Measurements from ENCODE around the gene PCCA.
"Not testable (repeated sequence)": the region's sequence is repeated elsewhere in the genome, so short reads cannot be mapped to it uniquely, and the experiment has no call there.

Gene PCCA

DNA sequence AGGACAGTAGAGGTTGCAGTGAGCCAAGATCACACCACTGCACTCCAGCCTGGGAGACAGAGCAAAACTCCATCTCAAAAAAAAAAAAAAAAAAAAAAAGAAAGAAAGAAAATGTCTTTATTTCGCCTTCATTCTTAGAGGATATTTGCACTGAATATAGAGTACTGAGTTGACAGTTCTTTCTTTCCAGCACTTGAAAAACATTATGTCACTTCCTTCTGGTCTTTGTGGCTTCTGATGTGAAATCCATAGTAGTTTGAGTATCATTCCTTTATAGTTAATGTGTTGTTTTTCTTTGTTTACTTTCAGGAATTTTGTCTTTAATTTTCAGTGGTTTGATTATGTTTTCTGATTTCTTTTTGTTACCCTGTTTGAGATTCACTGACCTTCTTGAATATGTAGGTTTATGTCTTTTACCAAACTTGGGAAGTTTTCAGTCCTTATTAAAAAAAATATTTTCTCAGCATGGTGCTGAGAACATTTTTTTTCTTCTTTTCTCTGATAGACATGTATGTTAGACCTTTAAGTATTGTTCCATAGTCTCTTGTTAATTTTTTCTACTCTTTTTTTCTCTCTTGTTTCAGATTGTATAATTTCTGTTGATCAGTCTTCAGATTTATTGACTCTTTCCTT, 50.1 kb downstream of the PCCA start:
- no peak for DNase-seq
- Histone ChIP-seq H3K27ac (ENCODE audit: low read depth, low read length) (no peak overlapping the region), H2AFZ (ENCODE audit: insufficient read depth, low read length, poor library complexity) (no peak overlapping the region), H4K91ac (ENCODE audit: low read depth, low read length) (no peak overlapping the region), H2BK5ac (ENCODE audit: low read depth, low read length, poor library complexity) (no peak overlapping the region), H3K4me2 (ENCODE audit: low read length) (no peak overlapping the region), H3K36me3 (ENCODE audit: control insufficient read depth in 1 of 2, insufficient read depth in 2 of 2, low read length in 2 of 2) (no peaks in the 10 kb centered on the region), H4K8ac (ENCODE audit: low read depth, low read length) (no peak overlapping the region), H3K4me3 (ENCODE audit: low read depth, low read length) (no peak overlapping the region), H3K4me1 (ENCODE audit: control insufficient read depth in 1 of 2, insufficient read depth in 2 of 2, low read length in 2 of 2) (no peaks in the 10 kb centered on the region), H3K79me2 (ENCODE audit: control insufficient read depth, insufficient read depth, low read length, poor library complexity) (no peaks in the 10 kb centered on the region), H2AK5ac (ENCODE audit: low read length) (no peak overlapping the region), H3K9me3 (ENCODE audit: insufficient read depth, low read depth, low read length) (no peaks in the 10 kb centered on the region), H3K4ac (ENCODE audit: low read depth, low read length) (no peak overlapping the region), H2BK12ac (ENCODE audit: low read length) (no peak overlapping the region), H3K79me1 (ENCODE audit: low read length) (no peaks in the 10 kb centered on the region), H3K9ac (ENCODE audit: low read length) (no peak overlapping the region), H3K14ac (ENCODE audit: low read length) (no peak overlapping the region), H3K27me3 (ENCODE audit: insufficient read depth, low read length) (no peaks in the 10 kb centered on the region), H3K18ac (ENCODE audit: low read length) (no peak overlapping the region), H3K23ac (ENCODE audit: low read length) (no peak overlapping the region), H2BK120ac (ENCODE audit: insufficient read depth, low read length, poor library complexity) (no peak overlapping the region), H4K12ac (ENCODE audit: low read depth, low read length) (no peak overlapping the region)
- no CpG with 5 or more reads among the region's 1 CpG for WGBS (ENCODE audit: extremely low coverage, insufficient coverage, insufficient read length)

DNA sequence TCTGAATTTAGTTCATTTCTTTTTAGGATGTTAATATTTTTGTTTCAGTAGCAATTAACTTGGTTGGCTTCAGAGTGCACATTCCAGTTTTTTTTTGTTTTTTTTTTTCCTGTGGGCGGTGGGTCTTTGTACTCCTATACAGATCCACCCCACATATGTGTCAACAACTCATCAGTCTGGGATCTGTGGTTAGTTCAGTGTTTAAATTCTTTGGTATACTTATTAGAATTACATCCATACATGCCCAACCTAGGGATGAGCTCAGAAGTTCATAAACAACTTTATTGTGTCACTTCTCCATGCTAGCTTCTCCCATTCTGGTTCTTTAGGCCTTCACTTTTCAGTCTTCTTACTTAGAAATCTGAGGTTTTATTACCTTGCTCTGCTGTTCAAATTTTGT, 50.9 kb downstream of the PCCA start:
- Histone ChIP-seq H3K18ac (ENCODE audit: low read length) (no peak overlapping the region), H3K36me3 (ENCODE audit: control insufficient read depth in 1 of 2, insufficient read depth in 2 of 2, low read length in 2 of 2) (no peaks in the 10 kb centered on the region), H3K79me2 (ENCODE audit: control insufficient read depth, insufficient read depth, low read length, poor library complexity) (no peaks in the 10 kb centered on the region), H3K4ac (ENCODE audit: low read depth, low read length) (no peak overlapping the region), H2BK120ac (ENCODE audit: insufficient read depth, low read length, poor library complexity) (no peak overlapping the region), H3K23ac (ENCODE audit: low read length) (no peak overlapping the region), H4K12ac (ENCODE audit: low read depth, low read length) (no peak overlapping the region), H3K9ac (ENCODE audit: low read length) (no peak overlapping the region), H3K27ac (ENCODE audit: low read depth, low read length) (no peak overlapping the region), H3K9me3 (ENCODE audit: insufficient read depth, low read depth, low read length) (no peaks in the 10 kb centered on the region), H2BK12ac (ENCODE audit: low read length) (no peak overlapping the region), H3K4me3 (ENCODE audit: low read depth, low read length) (no peak overlapping the region), H3K27me3 (ENCODE audit: insufficient read depth, low read length) (no peaks in the 10 kb centered on the region), H4K8ac (ENCODE audit: low read depth, low read length) (no peak overlapping the region), H3K4me2 (ENCODE audit: low read length) (no peak overlapping the region), H3K4me1 (ENCODE audit: control insufficient read depth in 1 of 2, insufficient read depth in 2 of 2, low read length in 2 of 2) (no peaks in the 10 kb centered on the region), H2AFZ (ENCODE audit: insufficient read depth, low read length, poor library complexity) (no peak overlapping the region), H2AK5ac (ENCODE audit: low read length) (no peak overlapping the region), H4K91ac (ENCODE audit: low read depth, low read length) (no peak overlapping the region), H3K14ac (ENCODE audit: low read length) (no peak overlapping the region), H3K79me1 (ENCODE audit: low read length) (no peaks in the 10 kb centered on the region), H2BK5ac (ENCODE audit: low read depth, low read length, poor library complexity) (no peak overlapping the region)
- no peak for DNase-seq
- WGBS (ENCODE audit: extremely low coverage, insufficient coverage, insufficient read length): no CpG with 5 or more reads among the region's 1 CpG

DNA sequence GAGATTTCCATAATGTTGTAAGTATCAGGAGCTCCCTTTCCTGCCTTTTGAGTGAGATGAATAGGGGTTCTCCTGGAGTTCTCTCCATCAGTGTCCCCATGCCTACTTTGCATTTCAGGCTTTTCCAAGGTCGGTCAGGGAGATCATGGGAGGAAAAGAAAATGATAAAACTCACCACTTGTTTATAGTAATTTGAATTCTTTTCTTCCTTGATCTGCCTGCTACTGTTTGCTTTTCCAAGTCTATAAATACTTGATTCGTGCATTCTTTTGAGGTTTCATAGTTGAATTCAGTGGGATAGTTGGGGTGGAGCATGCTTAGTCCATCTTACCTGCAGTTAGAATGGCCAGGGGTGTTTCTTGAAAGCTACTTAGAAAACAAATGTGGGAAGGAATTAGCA, 51.5 kb downstream of the PCCA start:
- H2AFZ ChIP-seq (ENCODE audit: insufficient read depth, low read length, poor library complexity): no peak overlapping the region
- no peak overlapping the region for H3K27ac ChIP-seq (ENCODE audit: low read depth, low read length)
- H3K18ac ChIP-seq (ENCODE audit: low read length): no peak overlapping the region
- H3K79me2 ChIP-seq (ENCODE audit: control insufficient read depth, insufficient read depth, low read length, poor library complexity): no peaks in the 10 kb centered on the region
- no peaks in the 10 kb centered on the region for H3K27me3 ChIP-seq (ENCODE audit: insufficient read depth, low read length)
- no peaks in the 10 kb centered on the region for H3K79me1 ChIP-seq (ENCODE audit: low read length)
- no peaks in the 10 kb centered on the region for H3K36me3 ChIP-seq (ENCODE audit: control insufficient read depth in 1 of 2, insufficient read depth in 2 of 2, low read length in 2 of 2)
- H2BK5ac ChIP-seq (ENCODE audit: low read depth, low read length, poor library complexity): no peak overlapping the region
- no peak overlapping the region for H2BK120ac ChIP-seq (ENCODE audit: insufficient read depth, low read length, poor library complexity)
- no peak overlapping the region for H3K9ac ChIP-seq (ENCODE audit: low read length)
- H3K4ac ChIP-seq (ENCODE audit: low read depth, low read length): no peak overlapping the region
- H4K8ac ChIP-seq (ENCODE audit: low read depth, low read length): no peak overlapping the region
- H4K12ac ChIP-seq (ENCODE audit: low read depth, low read length): no peak overlapping the region
- no peak overlapping the region for H4K91ac ChIP-seq (ENCODE audit: low read depth, low read length)
- H3K4me2 ChIP-seq (ENCODE audit: low read length): no peak overlapping the region
- DNase-seq: no peak
- no peak overlapping the region for H3K23ac ChIP-seq (ENCODE audit: low read length)
- no peak overlapping the region for H3K14ac ChIP-seq (ENCODE audit: low read length)
- no peak overlapping the region for H3K4me3 ChIP-seq (ENCODE audit: low read depth, low read length)
- no peak overlapping the region for H2BK12ac ChIP-seq (ENCODE audit: low read length)
- H3K4me1 ChIP-seq (ENCODE audit: control insufficient read depth in 1 of 2, insufficient read depth in 2 of 2, low read length in 2 of 2): no peaks in the 10 kb centered on the region
- no peaks in the 10 kb centered on the region for H3K9me3 ChIP-seq (ENCODE audit: insufficient read depth, low read depth, low read length)
- WGBS (ENCODE audit: extremely low coverage, insufficient coverage, insufficient read length): no CpG with 5 or more reads among the region's 2 CpGs
- no peak overlapping the region for H2AK5ac ChIP-seq (ENCODE audit: low read length)

DNA sequence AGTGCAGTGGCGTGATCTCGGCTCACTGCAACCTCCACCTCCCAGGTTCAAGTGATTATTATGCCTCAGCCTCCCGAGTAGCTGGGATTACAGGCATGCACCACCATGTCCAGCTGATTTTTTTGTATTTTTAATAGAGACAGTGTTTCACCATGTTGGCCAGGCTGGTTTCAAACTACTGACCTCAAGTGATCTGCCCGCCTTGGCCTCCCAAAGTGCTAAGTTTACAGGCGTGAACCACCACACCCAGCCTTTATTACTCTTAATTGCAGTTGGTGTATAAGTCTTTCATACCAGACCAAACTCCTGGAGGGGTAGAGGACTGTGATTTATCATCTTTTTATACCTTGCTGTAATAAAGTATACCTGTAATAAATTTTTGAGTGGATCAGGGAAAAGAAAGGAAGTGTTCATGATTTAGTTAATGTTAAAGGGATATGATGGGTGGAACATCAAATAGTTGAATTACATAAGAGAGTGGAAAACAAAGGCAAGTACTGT, 52.6 kb downstream of the PCCA start:
- H2AFZ ChIP-seq (ENCODE audit: insufficient read depth, low read length, poor library complexity); H3K79me1 ChIP-seq (ENCODE audit: low read length); H4K12ac ChIP-seq (ENCODE audit: low read depth, low read length); H3K9ac ChIP-seq (ENCODE audit: low read length); H3K36me3 ChIP-seq (ENCODE audit: control insufficient read depth in 1 of 2, insufficient read depth in 2 of 2, low read length in 2 of 2); H2BK120ac ChIP-seq (ENCODE audit: insufficient read depth, low read length, poor library complexity); H4K8ac ChIP-seq (ENCODE audit: low read depth, low read length); H3K27ac ChIP-seq (ENCODE audit: low read depth, low read length); H3K4me3 ChIP-seq (ENCODE audit: low read depth, low read length); H3K14ac ChIP-seq (ENCODE audit: low read length); H3K27me3 ChIP-seq (ENCODE audit: insufficient read depth, low read length); H2AK5ac ChIP-seq (ENCODE audit: low read length); H3K18ac ChIP-seq (ENCODE audit: low read length); H2BK5ac ChIP-seq (ENCODE audit: low read depth, low read length, poor library complexity); H3K4me1 ChIP-seq (ENCODE audit: control insufficient read depth in 1 of 2, insufficient read depth in 2 of 2, low read length in 2 of 2); H3K4ac ChIP-seq (ENCODE audit: low read depth, low read length); H2BK12ac ChIP-seq (ENCODE audit: low read length); H3K9me3 ChIP-seq (ENCODE audit: insufficient read depth, low read depth, low read length); H4K91ac ChIP-seq (ENCODE audit: low read depth, low read length); DNase-seq; H3K4me2 ChIP-seq (ENCODE audit: low read length); H3K79me2 ChIP-seq (ENCODE audit: control insufficient read depth, insufficient read depth, low read length, poor library complexity); H3K23ac ChIP-seq (ENCODE audit: low read length): not testable (repeated sequence)
- no CpG with 5 or more reads among the region's 5 CpGs for WGBS (ENCODE audit: extremely low coverage, insufficient coverage, insufficient read length)
